Small intestine (tissue), 7 donors: Measurements from ENCODE around the gene HCN3. TPM values are rescaled to one million over a fixed set of nuclear protein-coding genes. Genes with fewer than 3 reads are reported as not detected.

Experiments
- DNase-seq, 2 donors: peaks; one replicate each; pipeline versions ENCODE4 v3.0.0 to v3.0.0-alpha.2; 2013
- FAIRE-seq: peaks from 2 replicates; lab custom pipeline; 2012; peaks lifted over from hg19 to GRCh38; lab: Jason Lieb, UNC
- H3K27ac ChIP-seq, 3 donors: one replicate each; pipeline ENCODE4 v1.5.1; 2013; ENCODE audit warnings: low read length in 2 of 3, mild to moderate bottlenecking in 2 of 3, control low read depth in 1 of 3, inconsistent platforms in 1 of 3, low read depth in 1 of 3, moderate library complexity in 1 of 3
- H3K27me3 ChIP-seq, 3 donors: one replicate each; pipeline ENCODE4 v1.6.1; 2013; ENCODE audit warnings: low read length in 3 of 3, inconsistent platforms in 1 of 3; ENCODE audit not compliant: control insufficient read depth in 3 of 3, insufficient read depth in 3 of 3
- H3K36me3 ChIP-seq, 3 donors: one replicate each; pipeline ENCODE4 v1.6.1; 2013; ENCODE audit warnings: low read length in 3 of 3, inconsistent platforms in 1 of 3, low read depth in 1 of 3, mild to moderate bottlenecking in 1 of 3, moderate library complexity in 1 of 3; ENCODE audit not compliant: control insufficient read depth in 3 of 3, insufficient read depth in 2 of 3
- H3K4me1 ChIP-seq, 3 donors: one replicate each; pipeline ENCODE4 v1.6.1; 2013; ENCODE audit warnings: low read length in 2 of 3, inconsistent platforms in 1 of 3, low read depth in 1 of 3, mild to moderate bottlenecking in 1 of 3, moderate library complexity in 1 of 3; ENCODE audit not compliant: control insufficient read depth in 3 of 3, insufficient read depth in 2 of 3
- H3K4me3 ChIP-seq, 3 donors: one replicate each; pipeline ENCODE4 v1.5.1; 2013; ENCODE audit warnings: low read length in 3 of 3, control low read depth in 1 of 3, inconsistent platforms in 1 of 3, low read depth in 1 of 3, mild to moderate bottlenecking in 1 of 3, moderate library complexity in 1 of 3
- H3K9me3 ChIP-seq, 2 donors: one replicate each; pipeline ENCODE4 v1.6.1; 2013; ENCODE audit warnings: low read depth in 1 of 2, low read length in 1 of 2; ENCODE audit not compliant: control insufficient read depth in 2 of 2, insufficient read depth in 1 of 2
- WGBS, 3 donors: extraction: QIAGEN DNeasy Blood & Tissue Kit; methylation state at CpG; one replicate each; pipeline ENCODE4 v1.1.7; 2013; 5-methylcytosine and 5-hydroxymethylcytosine counted together
- polyA plus RNA-seq, 4 donors: library from polyadenylated mRNA; stranded (reverse) in 3 of 4; unstranded in 1 of 4; fragments of 200-250 nt in 3 of 4; fragments of 120-200 nt in 1 of 4; gene quantifications; one replicate each; pipeline versions ENCODE4 v1.2.1 to v1.2.3, GENCODE V29; 2013
- donor health status: healthy with polysubstance abuse.
- donor health status: control.
- donor health status: control.
- donor health status: Bipolar disorder and iron deficiency.
- donor health status: healthy.

HCN3 gene
- polyA plus RNA-seq, 4 donors = 4.0 to 15.0 (median 8.1) TPM

DNA sequence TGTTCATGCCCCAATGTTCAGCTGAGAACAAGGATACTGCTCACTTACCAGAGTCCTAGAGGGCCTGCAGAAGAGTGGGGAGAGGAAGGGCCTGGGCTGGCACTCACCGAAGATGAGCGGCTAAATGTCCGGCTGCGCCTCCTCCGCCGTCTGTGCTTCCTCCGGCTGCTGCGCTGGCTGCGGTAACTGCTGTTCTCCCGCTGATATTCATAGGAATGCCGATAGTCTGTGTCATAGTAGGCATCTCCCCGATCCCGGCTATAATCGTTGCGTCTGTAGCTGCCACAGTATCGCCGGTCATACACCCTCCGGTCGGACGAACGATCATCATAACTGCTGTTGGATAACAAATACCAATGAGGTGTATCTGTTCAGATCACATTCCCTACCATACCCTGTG lies 7.9 kb upstream of the HCN3 start:
- Histone ChIP-seq H3K4me3 (no peak overlapping the region), H3K27me3 (no peaks in the 10 kb centered on the region), H3K27ac (no peak overlapping the region), H3K4me1 (peaks cover 0 to 8% (median 4%) of the 10 kb centered on the region in 3 donors), H3K36me3 (peaks cover 25 to 55% (median 36%) of the 10 kb centered on the region in 3 donors), H3K9me3 (no peaks in the 10 kb centered on the region)
- DNase-seq (no peak), FAIRE-seq (no peak)
- 95 to 96% (median 95%) methylated on average over 21 of the region's 21 CpGs for WGBS, 3 donors

DNA sequence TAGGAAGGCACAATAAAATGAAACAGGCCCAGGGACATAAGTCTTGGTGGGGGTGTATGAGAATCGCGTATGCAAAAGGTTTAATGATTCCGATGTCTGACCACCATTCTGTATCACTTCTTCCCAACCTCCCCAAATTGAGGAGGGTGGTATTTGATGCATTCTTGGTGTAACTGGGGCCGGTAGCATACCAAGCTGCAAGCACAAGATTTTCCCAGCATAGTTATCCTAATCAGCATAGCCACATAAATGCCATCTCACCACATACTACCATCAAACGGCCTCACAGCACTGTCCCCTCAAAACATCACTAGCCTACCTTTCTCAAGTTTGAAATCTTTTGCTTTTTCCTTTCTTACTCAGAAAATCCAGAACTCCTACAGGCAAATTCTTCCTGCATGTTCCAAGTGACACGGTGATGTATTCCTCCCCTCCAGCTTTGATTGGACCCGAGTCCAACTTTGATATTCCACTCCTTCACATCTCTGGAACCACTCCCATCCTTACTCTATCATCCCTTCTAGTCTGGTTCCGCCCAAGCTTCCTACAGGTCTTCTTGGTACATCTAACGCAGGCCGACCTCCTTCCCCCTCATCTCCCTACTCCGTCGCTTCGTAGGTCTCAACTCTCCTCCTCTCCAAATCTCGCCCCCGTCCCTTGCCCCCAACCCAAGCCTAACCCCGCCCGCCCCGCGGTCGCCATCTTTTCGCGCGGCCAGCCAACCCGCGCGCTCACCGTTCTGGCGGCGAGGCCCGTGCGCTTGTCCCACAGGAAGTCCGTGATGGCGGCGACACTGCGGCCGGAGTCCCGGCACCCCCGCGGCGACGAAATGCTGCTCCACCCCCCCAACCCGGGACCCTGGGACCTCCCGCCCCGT lies 4.6 kb upstream of the HCN3 start:
- WGBS, 3 donors = 1 to 4% (median 2%) methylated on average over 33 to 44 of the region's 44 CpGs
- no peak for FAIRE-seq
- peaks cover 20 to 32% (median 23%) of the 10 kb centered on the region in 3 donors for H3K36me3 ChIP-seq

DNA sequence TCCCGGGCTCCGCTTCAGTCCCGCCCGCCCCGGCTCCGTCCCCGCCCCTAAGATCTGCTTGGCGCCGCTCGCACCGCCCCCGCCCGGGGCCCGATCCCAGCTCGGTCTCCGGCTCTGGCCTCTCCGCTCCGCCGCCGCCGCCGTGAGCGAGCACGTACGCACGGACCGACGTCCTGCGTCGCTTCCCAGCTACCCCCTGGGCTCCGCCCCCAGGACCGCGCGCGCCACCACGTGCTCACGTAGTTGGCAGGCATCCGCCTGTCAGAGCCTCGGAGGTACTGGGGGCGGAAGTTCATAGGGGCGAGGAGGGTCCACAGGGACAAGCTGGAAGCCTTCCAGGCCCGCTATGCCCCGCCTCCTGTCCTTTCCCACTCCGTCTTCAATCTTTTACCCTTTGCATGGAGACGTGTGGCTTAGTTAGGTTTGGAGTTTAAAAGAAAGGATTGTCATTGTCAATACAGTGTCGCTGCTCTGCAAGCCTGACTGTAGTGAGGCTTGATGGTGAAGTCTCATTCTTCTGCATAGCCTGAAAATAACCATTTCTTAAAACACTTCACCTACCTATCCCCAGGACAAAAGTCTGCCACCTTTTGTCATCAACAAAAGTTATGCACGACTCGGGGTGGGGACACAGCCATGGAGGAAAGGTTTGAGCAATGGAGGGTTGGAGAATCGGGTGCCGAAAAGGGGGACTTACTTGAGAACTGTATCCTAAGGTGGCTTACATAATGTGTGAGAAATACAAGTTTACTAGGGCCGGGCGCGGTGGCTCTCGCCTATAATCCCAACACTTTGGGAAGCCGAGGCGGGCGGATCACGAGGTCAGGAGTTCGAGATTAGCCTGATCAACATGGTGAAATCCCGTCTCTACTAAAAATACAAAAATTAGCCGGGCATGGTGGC lies 3.7 kb upstream of the HCN3 start, which contains the start of gene CLK2:
Gene CLK2 (minus strand): TSS at position 162 of the 903 bp plus-strand sequence. CDS start 2,527 bp downstream, outside the sequence.
- Histone ChIP-seq H3K9me3 (no peaks in the 10 kb centered on the region), H3K36me3 (peaks cover 12 to 23% (median 19%) of the 10 kb centered on the region in 3 donors), H3K27me3 (no peaks in the 10 kb centered on the region), H3K27ac (peak within 1 kb of the TSS; percentile 82 to 93 (median 91)), H3K4me1 (peaks cover 0 to 8% (median 7%) of the 10 kb centered on the region in 3 donors), H3K4me3 (peak within 1 kb of the TSS; percentile 76 to 88 (median 81))
- WGBS, 3 donors = 11 to 14% (median 13%) methylated on average over 46 to 61 of the region's 61 CpGs
- DNase-seq = peak; percentile 97 to 99
- FAIRE-seq = no peak

More for the DNA sequence above, 4.6 kb upstream of the HCN3 start:
- peaks cover 0 to 8% (median 4%) of the 10 kb centered on the region in 3 donors for H3K4me1 ChIP-seq
- no peaks in the 10 kb centered on the region for H3K27me3 ChIP-seq
- H3K9me3 ChIP-seq = no peaks in the 10 kb centered on the region
- H3K4me3 ChIP-seq = peak overlapping the region; percentile 76 to 88 (median 81)
- peak overlapping the region; percentile 82 to 93 (median 91) for H3K27ac ChIP-seq
- peak in 1 of 2 donors; percentile 83 for DNase-seq

DNA sequence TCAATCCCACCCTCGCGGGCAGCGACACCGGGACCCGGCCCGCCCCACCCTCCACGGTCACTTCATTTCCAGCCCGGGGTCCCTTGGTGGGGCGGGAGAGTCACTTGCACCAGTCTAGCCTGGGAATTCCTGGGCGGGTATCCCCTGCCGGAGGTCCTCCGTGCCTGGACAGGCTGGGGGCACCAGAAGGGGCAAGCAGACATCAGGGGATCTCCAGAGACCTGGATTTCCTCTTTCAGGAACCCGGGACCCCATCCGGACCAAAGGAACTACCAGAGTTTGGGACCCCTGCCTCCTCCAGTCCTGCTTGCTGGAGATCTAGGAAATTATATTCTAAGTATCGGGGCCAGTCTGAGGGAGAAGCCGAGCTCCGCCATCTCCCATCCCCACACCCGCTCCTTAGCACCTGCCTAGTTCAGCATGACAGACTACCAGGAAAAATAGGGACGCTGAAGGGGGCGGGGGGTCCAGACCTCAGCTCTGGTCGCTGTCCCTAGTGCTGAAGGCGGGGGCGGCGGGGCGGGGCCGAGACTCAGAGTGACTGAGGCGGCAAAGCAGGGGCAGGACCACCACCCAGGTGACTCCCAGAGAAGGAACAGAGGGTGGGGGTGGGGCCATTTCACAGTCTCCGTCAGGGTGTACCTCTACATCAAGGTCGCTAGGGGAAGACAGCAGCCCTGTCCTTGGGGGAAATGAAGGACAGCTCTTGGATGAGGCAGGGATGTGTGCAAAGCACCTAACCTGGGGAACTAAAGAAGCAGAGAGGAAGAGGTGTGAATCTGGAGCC lies 832 bp downstream of the HCN3 start:
- Histone ChIP-seq H3K27me3 (no peaks in the 10 kb centered on the region), H3K27ac (peak overlapping the region in 1 of 3 donors; percentile 62), H3K9me3 (no peaks in the 10 kb centered on the region), H3K4me1 (peaks cover 0 to 8% (median 0%) of the 10 kb centered on the region in 3 donors), H3K36me3 (peaks cover 0 to 17% (median 0%) of the 10 kb centered on the region in 3 donors), H3K4me3 (peak overlapping the region; percentile 31 to 80 (median 68))
- DNase-seq (peak; percentile 73 to 84), FAIRE-seq (no peak)
- 0 to 1% (median 1%) methylated on average over 23 to 29 of the region's 29 CpGs for WGBS, 3 donors

DNA sequence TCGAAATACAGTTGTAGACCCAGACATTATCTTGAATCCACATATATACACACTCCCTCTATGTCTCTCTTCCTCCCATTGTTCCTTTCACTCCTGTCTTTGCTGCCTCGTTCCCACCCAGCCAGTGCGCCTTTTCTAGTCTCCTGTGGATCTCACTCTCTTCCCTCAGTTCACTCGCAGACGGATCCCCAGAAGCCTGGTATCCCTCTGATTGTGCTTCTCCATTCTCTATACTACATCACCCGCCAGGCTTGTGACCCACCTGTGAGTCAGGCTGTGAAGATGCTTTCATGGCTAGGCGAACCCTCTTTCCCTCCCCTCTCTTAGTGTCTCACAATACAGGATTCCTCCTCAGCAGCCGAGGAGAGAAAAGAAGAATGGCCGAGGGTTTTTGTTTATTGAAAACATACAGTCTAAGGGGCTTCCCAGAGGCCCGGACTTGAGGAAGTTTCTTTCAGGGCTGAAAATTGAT lies 1.5 kb downstream of the HCN3 start:
- DNase-seq (no peak), FAIRE-seq (no peak)
- Histone ChIP-seq H3K9me3 (no peaks in the 10 kb centered on the region), H3K36me3 (peaks cover 0 to 18% (median 0%) of the 10 kb centered on the region in 3 donors), H3K4me1 (peaks cover 0 to 8% (median 0%) of the 10 kb centered on the region in 3 donors), H3K4me3 (peak overlapping the region in 1 of 3 donors; percentile 68), H3K27ac (no peak overlapping the region), H3K27me3 (no peaks in the 10 kb centered on the region)
- WGBS, 3 donors = 60 to 68% (median 67%) methylated on average over 10 of the region's 10 CpGs

DNA sequence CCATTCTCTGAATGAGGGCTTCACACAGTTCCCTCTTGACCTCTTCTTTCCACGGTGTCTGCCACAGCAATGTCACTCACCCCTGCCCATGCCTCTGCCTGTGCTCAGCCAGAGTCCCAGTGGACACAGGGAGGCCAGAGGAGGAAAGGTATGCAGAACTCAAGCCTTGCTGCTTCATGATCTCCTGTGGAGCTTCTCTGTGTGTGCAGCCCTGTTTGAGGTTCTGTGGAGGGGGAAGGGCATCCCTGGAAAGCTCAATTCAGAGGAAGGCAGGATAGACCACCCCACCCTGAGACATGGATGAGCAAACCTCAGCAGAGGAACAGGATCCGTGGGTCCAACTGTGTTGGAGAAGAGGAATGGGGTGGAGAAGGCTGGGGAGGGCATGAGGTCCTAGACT lies 2.0 kb downstream of the HCN3 start:
- Histone ChIP-seq H3K9me3 (no peaks in the 10 kb centered on the region), H3K27ac (no peak overlapping the region), H3K36me3 (peaks cover 0 to 23% (median 0%) of the 10 kb centered on the region in 3 donors), H3K4me1 (peaks cover 0 to 8% (median 0%) of the 10 kb centered on the region in 3 donors), H3K27me3 (no peaks in the 10 kb centered on the region), H3K4me3 (no peak overlapping the region)
- no peak for DNase-seq
- 81 to 89% (median 87%) methylated on average over 2 of the region's 2 CpGs for WGBS, 3 donors
- no peak for FAIRE-seq

DNA sequence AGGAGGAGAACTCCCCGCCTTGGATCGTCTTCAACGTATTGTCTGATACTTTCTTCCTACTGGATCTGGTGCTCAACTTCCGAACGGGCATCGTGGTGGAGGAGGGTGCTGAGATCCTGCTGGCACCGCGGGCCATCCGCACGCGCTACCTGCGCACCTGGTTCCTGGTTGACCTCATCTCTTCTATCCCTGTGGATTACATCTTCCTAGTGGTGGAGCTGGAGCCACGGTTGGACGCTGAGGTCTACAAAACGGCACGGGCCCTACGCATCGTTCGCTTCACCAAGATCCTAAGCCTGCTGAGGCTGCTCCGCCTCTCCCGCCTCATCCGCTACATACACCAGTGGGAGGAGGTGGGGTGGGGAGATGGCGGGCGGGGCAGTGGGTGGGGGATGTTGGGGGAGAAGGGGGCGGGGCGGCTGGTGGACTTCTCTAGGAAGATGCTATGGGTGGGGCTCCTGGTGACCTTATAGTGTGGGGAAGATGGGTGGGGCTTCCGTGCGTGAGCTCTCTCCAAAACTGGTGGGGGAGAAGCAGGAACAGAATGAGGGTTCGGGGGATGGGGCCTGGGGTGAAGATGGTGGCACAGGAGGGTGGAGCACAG lies 5.3 kb downstream of the HCN3 start:
- Histone ChIP-seq H3K36me3 (peaks cover 0 to 50% (median 0%) of the 10 kb centered on the region in 3 donors), H3K27me3 (no peaks in the 10 kb centered on the region), H3K9me3 (no peaks in the 10 kb centered on the region), H3K27ac (no peak overlapping the region), H3K4me1 (peaks cover 0 to 8% (median 0%) of the 10 kb centered on the region in 3 donors), H3K4me3 (no peak overlapping the region)
- FAIRE-seq (no peak), DNase-seq (no peak)
- WGBS, 3 donors = 95 to 98% (median 97%) methylated on average over 29 of the region's 29 CpGs
